Fibroblast of lung (primary cell): ENCODE measurements around the gene KREMEN2. TPM values are rescaled to one million over a fixed set of nuclear protein-coding genes. Genes with fewer than 3 reads are reported as not detected.

Source experiments
- DNase-seq, 2 donors: peaks; one replicate each; pipeline versions ENCODE4 v3.0.0 to v3.0.0-alpha.2; 2010; ENCODE audit warnings: low read depth in 2 of 2
- H2AFZ ChIP-seq: 2 replicates; pipeline ENCODE4 v1.5.1; 2012; ENCODE audit warnings: low read length, control low read depth, inconsistent platforms
- H3K27ac ChIP-seq: 2 replicates; pipeline ENCODE4 v1.5.1; 2011; ENCODE audit warnings: low read length, control low read depth; ENCODE audit not compliant: insufficient read depth
- H3K27me3 ChIP-seq: 2 replicates; pipeline ENCODE4 v1.5.1; 2011; ENCODE audit warnings: mild to moderate bottlenecking, low read length; ENCODE audit not compliant: control insufficient read depth, insufficient read depth
- H3K36me3 ChIP-seq: 2 replicates; pipeline ENCODE4 v1.5.1; 2011; ENCODE audit warnings: low read length; ENCODE audit not compliant: control insufficient read depth, insufficient read depth
- H3K4me1 ChIP-seq: 2 replicates; pipeline ENCODE4 v1.5.1; 2011; ENCODE audit warnings: low read length; ENCODE audit not compliant: control insufficient read depth, insufficient read depth; ENCODE audit errors: extremely low read depth
- H3K4me2 ChIP-seq: 2 replicates; pipeline ENCODE4 v1.5.1; 2011; ENCODE audit warnings: low read length, control low read depth; ENCODE audit not compliant: insufficient read depth; ENCODE audit errors: extremely low read depth
- H3K4me3 ChIP-seq, 4 experiments: fragments of 200-600 bp in 1 of 4; sonication (generic) in 1 of 4; replicated peaks in 1 of 4; 2 replicates each; pipeline ENCODE4 v1.5.1; 2011 to 2016; ENCODE audit warnings: low read length in 4 of 4, low read depth in 3 of 4, mild to moderate bottlenecking in 3 of 4, control low read depth in 2 of 4, inconsistent platforms in 1 of 4, mixed read lengths in 1 of 4; ENCODE audit not compliant: insufficient read depth in 1 of 4; ENCODE audit errors: control extremely low read depth in 1 of 4
- H3K79me2 ChIP-seq: 2 replicates; pipeline ENCODE4 v1.5.1; 2012; ENCODE audit warnings: mild to moderate bottlenecking, low read length, inconsistent platforms; ENCODE audit not compliant: control insufficient read depth, insufficient read depth
- H3K9ac ChIP-seq: 2 replicates; pipeline ENCODE4 v1.5.1; 2011; ENCODE audit warnings: mild to moderate bottlenecking, low read length, control low read depth; ENCODE audit not compliant: insufficient read depth
- H3K9me3 ChIP-seq: 2 replicates; pipeline ENCODE4 v1.5.1; 2012; ENCODE audit warnings: low read depth, low read length; ENCODE audit not compliant: control insufficient read depth, insufficient read depth
- H4K20me1 ChIP-seq: 2 replicates; pipeline ENCODE4 v1.5.1; 2011; ENCODE audit warnings: low read length; ENCODE audit not compliant: control insufficient read depth, insufficient read depth; ENCODE audit errors: extremely low read depth
- EZH2 ChIP-seq: IDR thresholded peaks from 2 replicates; pipeline ENCODE4 v1.5.1; 2012; ENCODE audit warnings: low read length, control low read depth, mild to moderate bottlenecking; ENCODE audit errors: missing control alignments
- polyA plus RNA-seq, 2 donors: library from polyadenylated mRNA; depleted of rRNA in 1 of 2; stranded (reverse) in 1 of 2; unstranded in 1 of 2; fragments of >200 nt; gene quantifications; 2 replicates each; pipeline ENCODE4 v1.2.1, GENCODE V29; 2011 to 2012; ENCODE audit warnings: missing spikeins in 1 of 2
- total RNA-seq: library from RNA; depleted of rRNA; stranded (reverse); fragments of >200 nt; gene quantifications from 2 replicates; pipeline ENCODE4 v1.2.1, GENCODE V29; 2014
- TF ChIP-seq, protein P1 (sequence below), 2 donors: IDR thresholded peaks in 1 of 2; conservative IDR thresholded peaks in 1 of 2; 1 replicate in 1 of 2; 2 replicates in 1 of 2; pipeline ENCODE4 v1.5.1; 2011 to 2012; ENCODE audit warnings: low read length in 2 of 2, control low read depth in 1 of 2, inconsistent platforms in 1 of 2, low read depth in 1 of 2, mild to moderate bottlenecking in 1 of 2

KREMEN2 gene
- total and polyA plus RNA-seq, 2 donors (not counting 1 experiment from before 2014, with no cell fraction given), result not detected

DNA sequence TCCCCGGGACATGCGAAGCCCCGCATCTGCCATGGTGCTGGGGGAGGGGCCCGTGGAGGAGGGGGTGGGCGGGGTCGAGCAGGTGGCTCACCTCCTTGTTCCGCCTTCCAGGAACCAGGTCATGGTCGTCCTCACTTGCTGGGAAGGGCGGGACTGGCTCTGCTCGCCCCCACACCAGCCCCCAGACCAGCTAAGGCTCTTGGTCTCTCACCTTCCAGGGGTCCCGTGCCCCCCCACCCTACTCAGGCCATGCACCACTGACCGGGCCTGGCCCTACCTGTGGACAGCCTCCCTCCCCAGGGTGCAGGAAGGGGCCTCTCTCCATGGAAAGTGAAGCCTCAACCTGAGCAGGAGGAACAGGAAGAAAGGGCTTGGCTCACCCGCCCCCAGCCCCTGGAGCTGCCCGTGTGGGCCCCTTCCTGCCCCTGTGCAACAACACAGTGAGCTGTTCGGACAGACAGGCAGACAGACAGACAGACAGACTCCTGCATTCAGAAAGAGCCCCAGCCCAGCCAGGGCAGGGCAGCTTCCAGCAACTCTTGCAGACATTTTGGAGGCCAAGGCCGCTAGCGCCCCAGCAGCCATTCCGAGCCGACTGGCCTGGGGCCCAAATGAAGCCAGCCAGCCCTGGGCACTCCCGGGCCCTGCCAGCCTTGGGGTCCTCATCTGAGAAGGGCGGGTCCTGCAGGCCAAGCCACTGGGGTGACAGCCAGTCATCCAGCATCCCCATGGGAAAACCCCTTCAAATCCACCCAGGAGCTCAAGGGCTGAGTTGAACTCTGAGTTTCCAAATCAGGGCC lies 8.1 kb upstream of the KREMEN2 start:
- TF ChIP-seq, protein P1, sequence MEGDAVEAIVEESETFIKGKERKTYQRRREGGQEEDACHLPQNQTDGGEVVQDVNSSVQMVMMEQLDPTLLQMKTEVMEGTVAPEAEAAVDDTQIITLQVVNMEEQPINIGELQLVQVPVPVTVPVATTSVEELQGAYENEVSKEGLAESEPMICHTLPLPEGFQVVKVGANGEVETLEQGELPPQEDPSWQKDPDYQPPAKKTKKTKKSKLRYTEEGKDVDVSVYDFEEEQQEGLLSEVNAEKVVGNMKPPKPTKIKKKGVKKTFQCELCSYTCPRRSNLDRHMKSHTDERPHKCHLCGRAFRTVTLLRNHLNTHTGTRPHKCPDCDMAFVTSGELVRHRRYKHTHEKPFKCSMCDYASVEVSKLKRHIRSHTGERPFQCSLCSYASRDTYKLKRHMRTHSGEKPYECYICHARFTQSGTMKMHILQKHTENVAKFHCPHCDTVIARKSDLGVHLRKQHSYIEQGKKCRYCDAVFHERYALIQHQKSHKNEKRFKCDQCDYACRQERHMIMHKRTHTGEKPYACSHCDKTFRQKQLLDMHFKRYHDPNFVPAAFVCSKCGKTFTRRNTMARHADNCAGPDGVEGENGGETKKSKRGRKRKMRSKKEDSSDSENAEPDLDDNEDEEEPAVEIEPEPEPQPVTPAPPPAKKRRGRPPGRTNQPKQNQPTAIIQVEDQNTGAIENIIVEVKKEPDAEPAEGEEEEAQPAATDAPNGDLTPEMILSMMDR (conservative IDR thresholded peaks at IDR 0.05 in 1 of 2, IDR thresholded peaks at IDR 0.05 in 1 of 2; ENCODE audit: low read depth in 1 of 2, low read length in 2 of 2), result no peak
- no peak for TF ChIP-seq EZH2
- H3K9ac ChIP-seq, result no peak overlapping the region
- no peak overlapping the region for H3K27ac ChIP-seq
- no peak for DNase-seq
- no peaks in the 10 kb centered on the region for H3K4me1 ChIP-seq
- H3K9me3 ChIP-seq, result no peaks in the 10 kb centered on the region
- no peaks in the 10 kb centered on the region for H4K20me1 ChIP-seq
- no peaks in the 10 kb centered on the region for H3K36me3 ChIP-seq
- no peak overlapping the region for H3K4me3 ChIP-seq
- peaks cover 7% of the 10 kb centered on the region for H3K27me3 ChIP-seq
- H3K4me2 ChIP-seq, result no peak overlapping the region
- H3K79me2 ChIP-seq, result no peaks in the 10 kb centered on the region
- H2AFZ ChIP-seq, result no peak overlapping the region

DNA sequence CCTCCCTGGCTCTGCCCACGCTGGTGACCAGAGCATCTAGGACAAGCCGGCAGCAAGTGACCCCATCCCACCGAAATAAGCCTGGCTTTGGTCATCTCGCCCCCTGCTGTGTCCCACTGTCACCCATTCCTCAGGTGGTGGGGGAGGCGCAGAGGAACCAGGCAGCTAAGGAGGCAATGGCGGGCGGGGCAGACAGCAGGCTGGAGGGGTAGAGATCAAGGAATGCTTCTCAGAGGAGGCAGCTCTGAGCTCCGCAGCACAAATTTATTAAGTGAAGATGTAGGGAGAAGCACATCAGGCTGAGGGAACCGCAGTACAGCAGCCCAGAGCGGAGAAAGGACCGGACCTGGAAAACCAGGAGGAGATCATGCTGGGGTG lies 7.5 kb upstream of the KREMEN2 start:
- H3K27me3 ChIP-seq, result peaks cover 7% of the 10 kb centered on the region
- no peaks in the 10 kb centered on the region for H3K36me3 ChIP-seq

DNA sequence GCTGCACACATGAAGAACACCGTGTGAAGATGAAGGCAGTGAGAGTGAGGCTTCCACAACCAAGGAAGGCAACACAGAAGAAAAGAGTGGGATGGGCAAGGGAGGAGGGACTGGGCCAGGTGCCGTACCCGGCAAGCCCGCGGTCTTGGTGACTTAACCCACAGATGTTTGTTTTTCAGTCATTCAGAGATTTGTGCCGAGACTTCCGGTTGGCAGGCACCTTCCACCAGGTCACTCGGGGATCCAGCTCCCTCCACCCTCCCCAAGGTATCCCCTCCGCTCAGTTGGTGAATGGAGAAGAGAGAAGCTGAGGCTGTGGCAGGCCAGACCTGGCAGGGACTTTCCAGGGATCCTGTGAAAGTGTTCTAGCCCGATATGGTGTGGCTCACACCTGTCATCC lies 4.9 kb upstream of the KREMEN2 start:
- Histone ChIP-seq H4K20me1 (no peaks in the 10 kb centered on the region), H2AFZ (no peak overlapping the region), H3K27ac (no peak overlapping the region), H3K79me2 (no peaks in the 10 kb centered on the region), H3K9ac (no peak overlapping the region), H3K4me2 (no peak overlapping the region), H3K9me3 (no peaks in the 10 kb centered on the region), H3K27me3 (peaks cover 21% of the 10 kb centered on the region), H3K4me1 (peaks cover 2% of the 10 kb centered on the region), H3K4me3 (no peak overlapping the region), H3K36me3 (no peaks in the 10 kb centered on the region)
- DNase-seq, result no peak
- TF ChIP-seq, protein P1 (conservative IDR thresholded peaks at IDR 0.05 in 1 of 2, IDR thresholded peaks at IDR 0.05 in 1 of 2; ENCODE audit: low read depth in 1 of 2, low read length in 2 of 2), result no peak
- no peak for TF ChIP-seq EZH2

More for the DNA sequence above, 7.5 kb upstream of the KREMEN2 start:
- no peaks in the 10 kb centered on the region for H3K4me1 ChIP-seq
- H3K4me2 ChIP-seq, result no peak overlapping the region
- no peak overlapping the region for H3K4me3 ChIP-seq
- no peak for DNase-seq
- no peak overlapping the region for H3K27ac ChIP-seq
- H3K9me3 ChIP-seq, result no peaks in the 10 kb centered on the region
- H2AFZ ChIP-seq, result no peak overlapping the region
- TF ChIP-seq, protein P1 (conservative IDR thresholded peaks at IDR 0.05 in 1 of 2, IDR thresholded peaks at IDR 0.05 in 1 of 2; ENCODE audit: low read depth in 1 of 2, low read length in 2 of 2), result no peak
- no peak for TF ChIP-seq EZH2
- H4K20me1 ChIP-seq, result no peaks in the 10 kb centered on the region
- H3K79me2 ChIP-seq, result no peaks in the 10 kb centered on the region
- H3K9ac ChIP-seq, result no peak overlapping the region
